Stimulated activated CD4-positive, alpha-beta T cell treated with anti-CD3 and anti-CD28 coated beads, TNF-alpha, amount 100 ng/mL, for 4 hours (primary cell): ENCODE results near the gene BORCS6.
"Not testable (repeated sequence)": the region's sequence is repeated elsewhere in the genome, so short reads cannot be mapped to it uniquely, and the experiment has no call there.

Source experiments
- DNase-seq, 3 experiments: peaks; one replicate each; pipeline ENCODE4 v3.0.0-alpha.2; 2020; ENCODE audit warnings: low read depth in 3 of 3

Gene BORCS6

DNA sequence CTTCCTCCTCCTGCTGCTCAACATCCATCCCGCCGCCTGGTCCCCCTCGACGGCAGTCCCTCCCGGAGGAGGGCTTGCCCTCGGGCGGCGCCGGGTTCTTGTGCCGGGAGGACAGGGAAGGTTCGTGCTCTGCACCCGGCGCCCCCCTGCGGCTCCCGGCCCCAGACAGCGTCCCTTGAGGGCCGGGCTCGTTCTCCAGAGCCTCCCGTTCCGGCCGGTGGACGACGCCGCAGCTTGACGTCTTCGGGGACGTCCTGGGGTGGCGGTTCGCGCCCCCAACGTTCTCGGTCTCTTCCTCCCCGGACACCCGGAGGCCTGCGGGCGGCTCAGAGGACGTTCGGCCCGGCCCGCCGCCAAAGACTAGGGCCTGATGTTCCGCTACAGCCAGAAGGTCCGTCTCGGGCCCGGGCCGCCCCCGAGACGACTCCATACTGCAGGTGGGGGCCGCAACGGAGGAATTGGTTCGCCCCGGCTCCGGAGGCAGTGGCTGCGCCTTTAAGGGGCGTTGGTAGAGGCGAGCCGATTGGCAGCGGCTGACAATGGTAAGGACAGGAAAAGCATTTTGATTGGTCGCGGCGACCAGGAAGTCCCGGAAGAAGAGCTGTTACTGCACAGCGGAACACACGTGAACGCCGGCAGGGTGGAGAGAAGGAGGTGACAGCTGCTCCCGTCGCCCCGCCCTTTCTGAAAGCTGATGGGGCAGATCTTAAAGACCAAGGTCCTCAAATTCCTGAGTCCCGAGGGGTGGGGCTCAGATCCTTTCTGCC is at the start of gene BORCS6:
Gene BORCS6, minus strand, starts transcription at position 470 of the 767 bp plus-strand sequence. Its CDS starts 40 bp downstream, at position 430.
- peak; percentile 79 to 91 (median 88) for DNase-seq

DNA sequence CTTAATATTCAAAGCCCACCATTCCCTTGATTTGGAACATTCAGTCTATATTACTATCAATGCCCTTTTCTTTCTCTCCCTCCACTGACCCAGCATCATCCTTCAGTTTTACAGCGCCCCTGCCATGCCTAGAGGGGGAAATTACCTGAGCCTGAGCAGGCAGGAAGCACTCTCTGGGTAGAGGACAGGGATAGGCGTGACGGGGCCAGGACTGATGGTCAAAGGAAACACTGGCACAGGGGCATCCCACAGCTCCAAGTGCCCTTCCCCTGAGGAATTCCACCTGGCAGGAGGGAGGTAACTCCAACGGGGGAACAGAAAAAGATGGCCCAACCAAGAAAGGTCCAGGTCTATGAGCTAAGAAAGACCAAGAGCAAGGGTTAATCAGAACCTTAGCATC is 47.9 kb upstream of the BORCS6 start:
- no peak for DNase-seq

DNA sequence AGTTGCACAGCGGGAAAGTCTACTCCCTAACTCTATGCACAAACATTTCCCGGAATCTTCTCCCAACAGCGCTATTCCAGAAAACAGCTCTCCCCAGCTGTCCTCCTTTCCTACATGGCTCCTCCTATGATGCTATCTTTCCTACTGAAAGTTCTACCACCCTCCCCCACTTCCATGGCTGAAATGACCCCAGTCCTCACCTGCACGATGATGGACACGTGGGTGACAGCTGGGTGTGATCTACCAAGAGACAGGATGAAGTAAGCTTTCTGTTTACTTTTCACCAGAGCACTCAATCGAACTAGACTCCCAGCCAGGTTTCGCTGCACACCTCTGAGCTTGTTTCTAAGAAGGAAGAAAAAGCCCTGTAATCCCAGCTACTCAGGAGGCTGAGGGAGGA is 47.2 kb upstream of the BORCS6 start:
- DNase-seq = no peak

DNA sequence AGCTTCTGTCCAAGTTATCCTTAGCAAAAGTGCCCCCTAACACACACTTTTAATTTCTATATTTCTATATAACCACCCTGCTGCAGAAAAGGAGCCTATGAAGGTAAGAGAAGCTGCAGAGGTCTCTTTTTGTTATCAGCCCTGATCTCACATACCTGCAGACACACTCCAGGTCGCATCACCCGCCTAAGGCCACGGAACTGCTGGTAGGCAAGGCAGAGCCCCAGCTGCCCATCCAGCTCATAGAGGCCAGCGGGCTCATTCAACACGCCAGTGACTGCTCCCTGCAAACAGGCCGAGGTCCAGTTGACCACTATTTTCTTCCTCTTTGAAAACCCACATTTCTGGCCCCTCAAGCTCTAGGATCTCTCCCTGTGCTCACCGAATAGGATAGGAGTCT is 45.7 kb upstream of the BORCS6 start:
- no peak for DNase-seq

DNA sequence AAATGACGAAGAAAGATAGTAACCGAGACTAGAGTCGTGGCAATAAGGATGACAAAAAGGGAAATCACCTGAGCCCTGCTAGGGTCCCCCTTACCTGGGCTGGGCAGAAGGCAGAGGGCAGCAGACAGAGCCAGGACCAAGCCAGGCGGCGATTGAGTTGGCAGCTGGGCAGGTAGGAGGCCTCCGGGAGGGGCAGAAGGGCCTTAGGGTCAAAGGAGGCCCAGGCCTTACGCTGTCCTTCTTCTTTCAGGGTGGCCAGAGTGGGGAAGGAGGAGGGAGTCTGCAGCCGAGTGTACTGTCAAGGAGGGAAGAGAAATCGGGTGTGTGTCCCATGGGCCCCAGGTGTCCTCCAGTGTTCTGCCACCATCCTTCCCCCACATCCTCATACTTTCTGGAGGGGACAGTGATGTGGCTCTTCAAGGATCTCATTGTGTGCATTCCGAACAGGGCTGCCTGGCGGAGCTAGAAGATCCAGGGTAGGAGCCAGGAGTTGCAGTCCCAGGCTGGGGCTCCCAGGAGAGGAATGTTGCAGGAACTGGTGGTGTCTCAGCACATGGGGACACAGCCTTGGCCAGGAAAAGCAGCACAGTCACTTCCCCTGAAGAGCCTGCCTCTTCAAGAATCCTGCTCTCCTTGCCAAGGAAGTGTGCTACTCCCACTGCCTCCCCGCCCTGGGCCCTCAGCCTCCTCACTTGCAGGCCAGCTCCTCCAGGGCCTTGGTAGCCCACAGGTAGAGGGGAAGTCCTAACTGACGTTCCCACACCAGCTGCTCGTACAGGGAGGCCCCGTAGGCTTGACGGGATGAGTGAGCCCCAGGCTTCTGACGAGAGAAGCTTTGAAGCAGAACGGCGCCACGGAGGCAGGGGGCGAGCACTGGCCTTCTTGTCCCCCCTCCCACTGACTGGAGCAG is 44.6 kb upstream of the BORCS6 start:
- DNase-seq = no peak

DNA sequence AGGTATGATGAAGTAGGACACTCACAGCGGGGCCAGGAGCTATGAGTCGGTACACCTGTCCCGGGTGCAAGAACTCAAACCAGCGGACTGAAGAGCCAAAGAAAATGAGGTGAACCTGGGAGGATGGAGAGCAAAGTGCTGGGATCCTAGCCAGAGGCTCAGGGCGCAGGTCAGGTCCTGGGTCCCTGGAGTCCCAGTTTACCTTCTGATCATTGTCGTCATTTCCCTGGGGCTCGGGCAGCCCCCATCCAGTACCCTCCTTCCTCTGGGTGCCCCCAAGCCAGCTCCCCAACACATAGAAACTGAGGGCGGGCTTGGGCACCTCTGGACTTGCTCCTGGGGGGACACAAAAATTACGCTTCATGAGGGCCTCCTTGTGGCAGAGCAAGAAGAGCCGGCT is 41.7 kb upstream of the BORCS6 start:
- no peak for DNase-seq

DNA sequence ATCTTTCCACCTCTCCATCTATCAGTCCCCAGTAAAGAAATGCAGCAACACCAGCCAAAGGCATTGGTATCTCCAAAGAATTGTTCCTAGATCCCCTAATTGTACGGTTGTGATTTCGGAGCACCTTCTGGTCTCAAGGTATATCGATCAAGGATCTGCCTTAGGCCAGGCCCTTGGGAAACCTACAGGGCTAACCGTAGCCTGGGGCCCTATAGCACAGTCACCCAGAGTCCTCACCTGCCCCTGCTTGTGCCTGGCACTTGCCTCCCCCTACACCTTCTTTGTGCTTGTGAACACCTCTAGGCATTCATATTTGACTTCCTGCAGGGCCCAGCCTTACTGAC is 37.2 kb upstream of the BORCS6 start:
- no peak for DNase-seq

DNA sequence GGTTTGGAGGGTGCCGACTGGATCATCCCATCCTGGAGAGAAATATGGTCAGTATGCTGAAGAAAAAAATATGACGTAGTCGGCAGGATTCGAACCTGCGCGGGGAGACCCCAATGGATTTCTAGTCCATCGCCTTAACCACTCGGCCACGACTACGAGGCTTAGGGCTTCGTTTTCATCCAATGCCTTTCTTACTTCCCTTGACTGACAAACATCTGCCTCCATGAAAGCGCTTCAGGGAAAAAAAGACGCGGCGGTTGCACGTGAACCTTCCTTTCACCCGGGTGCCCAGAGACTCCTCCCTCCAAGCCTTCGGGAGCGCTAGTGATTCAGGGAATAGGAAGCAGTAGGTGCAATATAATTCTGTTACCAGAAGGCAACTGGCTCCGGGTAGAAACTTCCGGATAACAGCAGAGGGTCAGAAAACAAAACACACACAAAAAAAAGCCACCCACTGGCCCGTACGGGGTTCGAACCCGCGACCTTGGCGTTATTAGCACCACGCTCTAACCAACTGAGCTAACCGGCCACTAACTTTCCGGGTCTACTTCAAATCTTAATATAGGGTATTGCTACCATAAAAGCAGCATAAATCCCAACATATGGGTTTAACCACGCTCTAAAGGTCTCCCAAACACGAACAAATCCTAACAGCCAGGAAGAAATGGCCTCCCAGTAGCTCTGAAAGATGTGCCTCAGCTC is 36.7 kb upstream of the BORCS6 start:
- DNase-seq = no peak

DNA sequence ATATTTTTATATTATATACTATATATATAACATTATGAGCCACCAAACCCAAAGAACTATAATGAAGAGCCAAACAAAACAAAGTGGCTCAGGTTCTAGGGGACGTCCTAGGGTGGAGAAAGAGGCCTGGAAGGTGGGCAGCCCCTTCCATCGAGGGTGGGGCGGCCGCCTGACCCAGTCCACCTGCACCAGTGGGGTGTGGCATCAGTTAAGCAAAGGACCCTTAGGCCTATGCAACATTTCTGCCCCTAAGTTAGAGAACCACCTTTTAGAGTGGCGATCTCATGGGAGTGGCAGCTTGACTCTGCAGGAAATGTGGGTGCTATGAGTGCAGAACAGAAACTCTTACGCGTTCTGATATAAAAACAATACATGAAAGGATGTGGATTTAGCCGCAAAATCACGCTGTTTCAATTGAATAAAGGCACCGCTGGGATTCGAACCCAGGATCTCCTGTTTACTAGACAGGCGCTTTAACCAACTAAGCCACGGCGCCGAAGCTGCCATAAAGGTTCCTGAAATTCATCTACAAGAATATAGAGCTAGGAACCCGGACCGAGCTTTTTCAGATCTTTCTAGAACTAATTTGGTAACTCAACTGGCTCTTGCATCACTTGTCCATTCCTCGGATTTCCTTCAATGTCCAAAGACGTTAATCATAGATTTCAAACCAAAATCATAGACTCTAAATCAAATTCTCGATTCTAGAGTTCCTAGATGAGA is 36.0 kb upstream of the BORCS6 start:
- peak in 2 of 3 experiments; percentile 35 to 42 for DNase-seq

DNA sequence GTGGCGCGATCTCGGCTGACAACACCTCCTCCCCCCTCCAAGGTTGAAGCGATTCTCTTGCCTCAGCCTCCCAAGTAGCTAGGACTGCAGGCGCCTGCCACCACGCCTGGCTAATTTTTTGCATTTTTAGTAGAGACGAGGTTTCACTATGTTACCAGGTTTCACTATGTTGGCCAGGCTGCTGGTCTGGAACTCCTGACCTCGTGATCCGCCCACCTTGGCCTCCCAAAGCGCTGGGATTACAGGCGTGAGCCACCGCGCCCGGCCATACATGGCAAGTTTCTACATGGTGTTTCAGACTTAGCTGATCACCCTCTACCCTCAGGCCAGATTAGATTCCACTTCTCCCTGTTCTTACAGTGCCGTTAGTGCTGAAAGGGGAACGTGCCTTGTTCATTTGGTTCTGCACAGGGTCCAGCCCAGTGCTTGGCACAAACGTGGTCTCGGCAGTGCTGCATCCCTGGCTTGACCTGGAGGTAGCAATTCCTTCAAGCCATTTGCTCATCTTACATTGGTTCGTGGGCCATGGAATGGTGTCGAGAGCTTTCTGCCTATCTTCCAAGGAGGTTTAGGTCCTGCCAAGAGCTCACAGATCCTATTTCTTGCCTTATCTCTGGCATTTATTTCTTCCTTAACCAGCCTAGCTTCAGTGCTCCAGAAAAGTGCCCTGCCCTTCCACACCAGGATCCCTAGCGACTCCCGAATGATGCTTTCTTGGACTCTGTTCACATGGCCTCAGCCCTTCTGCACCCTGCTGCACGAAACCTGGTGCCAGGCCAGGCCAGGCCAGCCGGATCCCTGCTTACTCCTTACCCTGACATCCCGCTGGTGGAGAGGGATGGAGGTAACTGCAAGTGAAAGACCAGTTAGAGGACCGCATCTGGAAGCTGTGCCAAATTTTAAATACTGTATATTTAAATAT is 35.2 kb upstream of the BORCS6 start:
- DNase-seq = no peak

DNA sequence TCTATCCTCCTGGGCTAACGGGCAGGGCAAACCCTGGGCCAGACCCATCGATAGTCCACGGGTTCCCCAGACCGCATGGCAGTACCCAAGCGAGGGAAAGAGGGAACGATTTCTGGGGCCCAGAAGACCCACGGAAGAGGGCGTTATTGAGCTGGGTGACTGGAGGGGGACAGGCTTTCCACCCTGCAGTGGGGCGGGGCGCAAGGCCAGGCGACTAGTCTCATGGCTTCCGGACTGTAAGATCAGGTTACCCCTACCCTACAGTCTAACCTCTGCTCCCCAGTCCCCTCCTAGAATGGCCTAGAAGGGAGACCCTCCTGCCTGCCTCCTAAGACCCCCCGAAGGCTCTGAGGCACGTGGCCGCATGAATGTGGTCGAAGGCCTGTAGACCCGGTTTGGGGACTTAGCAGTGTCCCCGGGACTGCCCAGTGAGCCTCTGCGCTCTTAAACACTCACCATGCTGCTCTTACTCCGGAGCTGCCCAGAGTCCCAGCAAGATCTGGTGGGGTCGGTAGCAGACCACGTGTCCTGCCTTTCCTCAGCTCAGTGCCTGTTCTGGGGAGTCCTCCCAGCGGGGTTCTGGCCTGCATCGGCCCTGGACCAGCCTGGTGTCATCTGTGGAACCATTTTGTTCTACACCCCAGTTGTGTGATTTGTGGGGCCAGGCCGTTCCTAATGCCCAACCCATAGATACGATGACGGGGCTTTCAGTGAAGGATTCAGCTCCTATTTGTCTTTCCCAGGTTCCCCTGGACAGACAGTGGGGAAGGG is 33.6 kb upstream of the BORCS6 start:
- peak in 1 of 3 experiments; percentile 21 for DNase-seq

DNA sequence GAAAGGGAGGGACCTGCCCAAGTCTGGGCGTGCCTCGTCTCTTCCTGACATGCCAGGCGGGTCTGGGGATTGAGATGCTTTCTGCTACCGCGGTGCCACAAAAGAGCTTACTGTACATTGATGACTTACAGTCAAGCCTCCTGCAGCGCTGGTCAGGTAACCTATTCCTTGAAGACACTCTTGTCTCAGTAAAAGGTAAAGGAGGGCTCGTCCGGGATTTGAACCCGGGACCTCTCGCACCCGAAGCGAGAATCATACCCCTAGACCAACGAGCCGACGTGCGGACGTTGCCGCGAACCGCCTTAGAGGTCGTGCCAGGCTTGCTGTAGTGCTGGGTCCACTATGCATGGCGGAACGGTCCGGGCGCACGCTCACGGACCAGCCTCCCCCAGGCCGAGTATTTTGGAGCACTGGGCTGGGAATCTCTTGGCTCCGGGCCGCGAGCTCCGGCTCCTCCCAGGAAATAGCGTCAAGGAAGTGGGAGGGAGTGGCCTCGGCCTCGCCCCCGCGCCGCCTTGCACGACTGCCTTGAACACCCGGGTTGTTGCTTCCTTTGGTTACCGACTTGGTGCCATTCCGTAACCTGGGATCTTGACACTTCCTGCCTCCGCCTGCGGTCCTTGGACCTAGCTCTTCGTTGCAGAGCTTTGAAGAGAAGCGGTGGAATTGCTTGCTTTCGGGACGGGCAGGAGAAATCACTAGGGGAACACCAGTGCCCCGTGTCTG is 32.8 kb upstream of the BORCS6 start:
- DNase-seq = peak; percentile 81 to 95 (median 82)

DNA sequence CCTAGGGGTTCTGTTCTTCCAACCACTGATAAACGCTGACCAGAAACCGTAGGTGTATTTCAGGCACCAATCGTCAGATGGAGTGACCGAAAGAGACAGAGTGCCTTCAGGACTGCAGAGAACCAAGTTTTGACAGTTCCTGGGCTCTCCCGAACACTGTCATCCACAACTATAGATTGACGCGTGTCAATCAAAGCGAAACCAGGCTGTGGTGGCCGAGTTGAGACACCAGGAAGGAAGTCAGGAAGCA is 32.3 kb upstream of the BORCS6 start:
- no peak for DNase-seq

DNA sequence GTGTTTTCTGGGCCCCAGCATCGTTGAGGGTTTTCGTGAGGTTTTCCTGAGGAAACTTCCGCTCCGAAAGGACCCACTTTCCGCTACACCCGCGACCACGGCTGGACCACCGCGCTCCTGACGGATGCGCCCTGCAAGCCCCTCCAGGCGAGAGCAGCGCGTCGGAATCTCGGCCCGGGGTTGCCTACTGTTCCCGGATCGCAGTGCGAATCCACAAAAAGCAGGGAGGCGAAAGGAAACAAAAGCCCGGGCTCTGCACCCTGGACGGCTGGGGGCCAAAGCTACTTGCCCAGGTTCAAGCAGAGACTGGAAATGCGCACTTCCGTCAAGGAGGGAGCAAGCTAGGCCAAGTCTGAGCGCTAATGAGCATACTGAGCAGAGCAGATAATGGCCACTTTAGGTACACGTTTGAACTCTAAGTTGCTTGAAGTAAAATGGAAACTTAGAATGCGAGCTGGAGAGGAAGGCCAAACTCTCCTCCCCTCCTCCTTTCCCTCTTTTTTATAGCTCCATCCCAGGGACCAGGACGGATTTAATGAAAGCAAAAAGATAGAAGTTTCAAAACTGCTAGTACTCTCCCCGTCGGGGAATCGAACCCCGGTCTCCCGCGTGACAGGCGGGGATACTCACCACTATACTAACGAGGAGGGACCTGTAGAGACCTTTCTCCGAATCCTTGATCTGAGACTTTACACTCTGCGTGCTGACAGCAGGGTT is 31.8 kb upstream of the BORCS6 start:
- peak; percentile 79 to 89 (median 84) for DNase-seq

DNA sequence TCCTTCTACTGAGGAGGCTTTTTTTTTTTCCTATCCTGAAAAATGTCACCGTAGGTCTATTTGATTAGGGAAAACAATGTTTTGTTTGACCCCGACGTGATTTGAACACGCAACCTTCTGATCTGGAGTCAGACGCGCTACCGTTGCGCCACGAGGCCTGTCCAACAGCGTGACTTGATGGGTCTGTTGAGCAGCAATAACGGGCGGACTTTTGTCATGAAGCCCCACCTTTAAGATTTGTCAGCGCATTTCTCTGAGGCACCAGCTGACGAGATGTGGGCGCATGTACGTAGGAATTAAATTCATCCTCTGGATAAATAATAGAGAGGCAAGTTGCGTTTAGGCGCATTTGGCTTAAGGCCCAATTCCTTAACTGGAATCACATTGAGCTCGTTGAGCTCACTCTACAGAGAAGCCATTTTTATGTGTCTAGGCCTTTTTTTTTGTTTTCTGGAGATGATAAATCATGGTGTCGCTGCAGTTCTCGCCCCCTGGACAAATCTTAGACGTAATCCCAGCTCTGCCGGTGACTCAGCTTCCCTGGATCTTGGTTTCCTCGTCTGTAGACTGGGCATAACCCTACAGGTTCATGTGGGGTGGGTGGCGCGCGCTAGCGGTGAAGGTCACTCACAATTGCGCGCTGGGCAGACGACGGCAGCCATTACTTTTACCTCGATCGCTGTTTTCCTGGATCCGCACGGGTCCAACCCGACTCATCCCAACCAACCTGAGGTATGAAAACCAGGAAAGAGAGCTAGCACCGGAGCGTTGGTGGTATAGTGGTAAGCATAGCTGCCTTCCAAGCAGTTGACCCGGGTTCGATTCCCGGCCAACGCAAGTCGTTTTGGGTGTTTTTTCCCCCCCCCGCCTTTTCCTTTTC is 31.0 kb upstream of the BORCS6 start:
- peak; percentile 81 to 93 (median 82) for DNase-seq

DNA sequence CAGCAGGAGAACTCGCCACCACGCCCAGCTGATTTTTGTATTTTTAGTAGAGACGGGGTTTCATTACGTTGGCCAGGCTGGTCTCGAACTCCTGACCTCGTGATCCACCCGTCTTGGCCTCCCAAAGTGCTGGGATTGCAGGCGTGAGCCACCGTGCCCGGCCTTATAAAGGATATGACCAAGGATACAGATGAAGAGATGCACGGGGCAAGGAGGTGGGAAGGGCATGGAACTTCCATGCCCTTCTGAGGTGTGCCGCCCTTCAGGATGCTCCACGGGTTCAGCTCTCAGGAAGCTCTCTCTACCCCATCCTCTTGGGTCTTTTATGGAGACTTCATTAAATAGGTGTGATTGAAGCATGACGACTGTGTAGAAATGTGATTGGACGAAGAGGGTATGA is 24.0 kb upstream of the BORCS6 start:
- not testable (repeated sequence) for DNase-seq

DNA sequence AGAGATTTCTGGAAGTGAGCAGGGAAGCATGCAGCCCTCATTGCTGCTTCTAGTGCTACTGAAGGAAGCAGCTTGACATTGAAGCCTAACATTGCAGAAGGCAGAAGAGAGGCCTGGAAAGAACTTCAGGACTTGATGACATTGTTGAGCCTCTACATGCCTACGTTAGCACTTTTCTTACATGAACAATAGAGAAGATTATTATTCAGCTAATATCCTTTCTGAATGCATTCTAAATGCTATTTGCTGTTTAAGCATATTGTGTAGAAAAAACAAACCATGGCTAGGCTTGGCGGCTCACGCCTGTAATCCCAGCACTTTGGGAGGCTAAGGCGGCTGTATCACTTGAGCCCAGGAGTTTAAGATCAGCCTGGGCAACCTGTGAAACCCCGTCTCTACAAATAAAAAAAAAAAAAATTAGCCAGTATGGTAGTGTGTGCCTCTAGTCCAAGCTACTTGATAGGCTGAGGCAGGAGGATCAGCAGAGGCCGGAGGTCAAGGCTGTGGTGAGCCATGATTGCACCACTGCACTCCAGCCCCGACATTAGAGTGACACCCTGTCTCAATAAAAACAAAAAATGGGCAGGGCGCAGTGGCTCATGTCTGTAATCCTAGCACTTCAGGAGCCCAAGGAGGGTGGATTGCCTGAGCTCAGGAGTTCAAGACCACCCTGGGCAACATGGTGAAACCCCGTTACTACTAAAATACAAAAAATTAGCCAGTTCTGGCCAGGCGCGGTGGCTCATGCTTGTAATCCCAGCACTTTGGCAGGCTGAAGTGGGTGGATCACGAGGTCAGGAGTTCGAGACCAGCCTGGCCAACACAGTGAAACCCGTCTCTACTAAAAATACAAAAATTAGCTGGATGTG is 22.6 kb upstream of the BORCS6 start:
- no peak for DNase-seq
